Stimulated activated CD4-positive, alpha-beta T cell treated with anti-CD3 and anti-CD28 coated beads, Interleukin-2, amount 100 ng/mL, for 48 hours (primary cell): ENCODE measurements around the gene VEZF1.
"Not testable (repeated sequence)": the region's sequence is repeated elsewhere in the genome, so short reads cannot be mapped to it uniquely, and the experiment has no call there.

Source experiments
- DNase-seq, 2 donors: peaks; one replicate each; pipeline ENCODE4 v3.0.0-alpha.2; 2020

Gene VEZF1

GRCh38 chr17:57972151-57972550 lies 15.9 kb downstream of the VEZF1 start:
- no peak for DNase-seq

GRCh38 chr17:57971572-57971971 lies 16.5 kb downstream of the VEZF1 start:
- no peak for DNase-seq

DNA sequence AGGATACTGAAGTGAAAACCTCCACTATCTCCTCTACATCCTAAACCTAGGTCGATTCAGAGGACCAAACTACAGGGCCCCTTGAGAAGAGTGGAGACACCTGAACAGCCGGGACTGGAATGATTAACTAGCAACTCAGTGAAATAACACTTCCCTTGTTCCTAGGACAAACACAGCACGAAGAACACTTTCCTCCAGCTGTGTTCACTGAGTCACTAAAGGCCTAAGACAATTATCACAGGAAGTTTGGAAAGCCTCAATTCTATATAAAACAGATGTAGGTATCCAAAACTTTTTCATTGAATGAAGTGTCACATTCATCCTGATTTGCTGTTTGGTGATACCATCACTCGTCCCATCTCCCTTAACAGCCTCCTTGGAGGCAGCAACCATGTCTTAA lies 17.3 kb downstream of the VEZF1 start:
- DNase-seq, result no peak

DNA sequence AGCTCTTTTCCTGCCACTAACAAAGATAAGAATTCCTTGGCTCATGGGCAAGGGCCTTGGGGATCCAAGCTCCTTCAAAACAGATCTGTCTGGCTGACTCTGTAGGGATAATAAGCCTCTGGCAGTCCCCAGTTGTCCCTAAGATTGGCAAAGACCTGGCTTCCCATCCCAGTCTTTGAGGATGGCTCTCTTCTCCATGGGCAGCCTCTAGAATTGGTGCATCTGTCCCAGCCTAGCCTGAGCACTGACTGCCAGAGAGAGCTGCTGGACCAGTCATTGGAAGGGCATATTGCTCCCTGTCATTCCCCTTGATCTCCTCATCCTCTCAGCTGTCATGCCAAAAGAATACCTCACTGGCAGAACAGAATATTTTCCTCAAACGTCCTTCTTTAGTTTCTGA lies 19.6 kb downstream of the VEZF1 start:
- DNase-seq, result no peak

- no peak for DNase-seq
Observed at GRCh38 chr17:57966875-57967274, 21.2 kb downstream of the VEZF1 start.

DNA sequence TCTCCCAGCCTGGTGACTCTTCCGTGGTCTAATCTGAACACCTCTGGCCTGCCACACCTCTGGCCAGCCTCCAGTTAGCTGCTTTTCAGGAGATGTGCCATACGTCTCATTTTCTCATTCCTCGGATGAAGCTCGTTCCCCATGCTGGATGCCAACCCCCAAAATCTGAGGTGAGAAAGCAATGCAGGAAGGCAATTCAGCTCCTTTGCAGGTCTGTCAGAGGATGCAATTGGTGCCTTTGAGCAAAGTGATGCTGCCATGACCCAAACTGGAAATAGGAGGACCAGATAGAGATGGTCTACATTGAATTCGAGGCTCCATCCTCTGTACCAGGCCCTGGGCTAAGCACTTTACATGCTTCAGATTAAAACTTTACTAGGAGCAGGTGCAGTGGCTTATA lies 21.8 kb downstream of the VEZF1 start:
- DNase-seq, result no peak

DNA sequence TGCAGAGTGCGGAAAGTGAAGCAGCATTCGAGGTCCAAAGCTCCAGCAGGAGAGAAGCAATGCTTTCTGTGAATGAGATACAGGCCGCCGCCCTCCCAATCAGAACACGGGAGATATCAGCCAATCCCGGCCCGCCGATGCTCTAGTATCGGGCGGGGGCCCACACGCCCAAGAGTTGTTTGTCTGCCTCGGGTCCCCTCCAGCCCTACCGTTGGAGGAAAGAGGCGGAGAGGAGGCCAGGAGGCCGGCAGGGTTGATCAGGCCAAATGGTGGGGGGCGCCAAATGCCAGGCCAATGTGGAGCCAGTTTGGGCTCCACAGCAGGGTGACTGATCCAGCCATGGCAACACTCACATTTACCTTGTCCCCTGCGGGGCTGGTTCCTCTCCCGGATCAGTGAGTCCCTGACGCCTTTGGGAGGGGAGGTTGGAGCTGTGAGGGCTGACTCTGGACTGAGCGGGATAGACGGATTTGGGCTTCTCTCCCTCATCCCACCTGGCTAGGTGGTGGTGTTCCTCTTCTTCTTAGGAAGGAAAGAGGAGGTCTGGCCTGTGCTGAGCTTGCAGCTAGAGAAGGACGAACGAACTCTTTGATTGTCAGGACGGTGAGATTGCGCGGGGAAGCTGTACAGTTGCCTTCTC lies 22.4 kb downstream of the VEZF1 start:
- no peak for DNase-seq

DNA sequence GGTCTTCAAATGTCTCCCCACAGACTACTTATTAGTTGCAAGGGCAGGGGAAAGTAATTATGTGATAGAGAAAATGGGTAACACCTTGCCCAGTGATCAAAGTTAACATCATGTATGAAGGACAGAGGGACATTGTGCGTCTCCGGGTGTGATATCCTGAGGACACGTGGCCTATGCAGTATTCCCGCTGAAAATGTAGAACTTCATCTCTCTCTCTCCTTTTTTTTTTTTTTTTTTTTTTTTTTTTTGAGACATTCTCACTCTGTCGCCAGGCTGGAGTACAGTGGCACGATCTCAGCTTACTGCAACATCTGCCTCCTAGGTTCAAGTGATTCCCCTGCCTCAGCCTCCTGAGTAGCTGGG lies 24.9 kb downstream of the VEZF1 start:
- no peak for DNase-seq

DNA sequence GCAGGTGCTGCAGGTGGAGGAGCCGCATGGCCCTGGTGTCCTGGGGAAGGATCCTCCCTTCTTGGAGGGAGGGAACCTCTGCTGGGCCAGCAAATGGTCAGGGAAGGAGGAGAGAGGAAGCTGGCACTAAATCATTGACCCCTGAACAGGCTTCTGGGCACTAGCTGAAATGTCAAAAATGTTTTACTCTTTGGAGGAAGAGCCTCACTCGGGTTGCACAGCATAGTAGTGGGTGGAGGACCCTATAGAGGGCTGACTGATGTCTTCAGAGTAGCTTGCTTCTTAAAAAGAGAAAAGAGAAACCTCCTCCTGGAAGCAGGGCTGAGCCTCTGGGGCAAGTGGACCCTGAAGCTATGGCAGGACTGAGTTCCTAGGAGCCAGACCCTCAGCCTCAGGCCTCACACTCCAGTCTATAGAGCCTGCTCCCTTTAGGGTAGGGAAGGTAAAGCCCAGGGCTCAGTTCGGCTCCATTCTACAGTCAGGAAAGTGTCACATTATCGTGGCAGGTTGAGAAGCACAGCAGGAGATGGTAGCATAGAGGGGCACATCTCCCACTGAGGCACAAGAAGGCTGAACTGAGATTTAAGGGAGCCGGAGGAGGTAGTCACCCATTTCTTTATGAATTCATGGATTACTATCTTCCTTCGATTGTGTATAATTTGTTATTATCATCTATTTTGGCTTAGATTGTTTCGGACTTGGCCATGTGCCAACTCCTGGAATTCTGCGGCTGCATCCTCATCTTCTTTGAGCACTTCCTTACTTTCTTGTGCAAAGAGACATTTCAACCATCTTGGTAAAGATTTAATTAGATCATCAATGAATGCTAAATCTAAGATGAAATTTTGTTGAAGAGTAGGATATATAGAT lies 25.5 kb downstream of the VEZF1 start:
- DNase-seq, result no peak

DNA sequence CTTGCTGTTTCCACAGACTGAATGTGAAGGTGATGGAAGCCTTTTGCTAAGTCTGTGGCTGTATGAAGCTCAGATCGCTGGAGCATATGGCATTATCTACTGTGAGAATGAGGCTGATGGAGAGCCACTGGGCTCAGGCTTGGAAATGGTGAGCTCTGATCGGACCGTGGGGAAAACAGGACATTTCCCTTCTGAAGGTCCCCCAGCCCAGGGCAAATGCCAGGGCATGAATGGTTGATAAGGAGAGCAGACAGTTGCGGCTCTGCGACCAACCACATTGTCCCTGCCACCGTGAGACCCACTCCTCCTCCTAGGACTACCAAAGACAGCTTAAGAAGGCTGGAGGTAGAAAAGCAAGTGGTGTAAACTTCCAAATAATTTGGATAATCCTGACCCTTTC lies 28.1 kb downstream of the VEZF1 start:
- DNase-seq, result no peak

DNA sequence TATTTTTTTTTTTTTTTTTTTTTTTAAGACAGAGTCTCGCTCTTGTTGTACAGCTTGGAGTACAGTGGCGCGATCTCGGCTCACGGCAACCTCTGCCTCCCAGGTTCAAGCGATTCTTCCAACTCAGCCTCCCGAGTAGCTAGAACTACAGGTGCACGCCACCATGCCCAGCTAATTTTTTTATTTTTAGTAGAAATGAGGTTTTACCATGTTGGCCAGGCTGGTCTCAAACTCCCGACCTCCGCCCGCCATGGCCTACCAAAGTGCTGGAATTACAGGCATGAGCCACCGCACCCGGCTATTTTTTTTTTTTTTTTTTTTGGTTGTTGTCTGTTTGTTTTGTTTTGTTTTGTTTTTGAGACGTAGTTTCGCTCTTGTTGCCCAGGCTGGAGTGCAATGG lies 29.7 kb downstream of the VEZF1 start:
- not testable (repeated sequence) for DNase-seq

GRCh38 chr17:57957886-57958285 lies 30.2 kb downstream of the VEZF1 start:
- DNase-seq, result no peak

DNA sequence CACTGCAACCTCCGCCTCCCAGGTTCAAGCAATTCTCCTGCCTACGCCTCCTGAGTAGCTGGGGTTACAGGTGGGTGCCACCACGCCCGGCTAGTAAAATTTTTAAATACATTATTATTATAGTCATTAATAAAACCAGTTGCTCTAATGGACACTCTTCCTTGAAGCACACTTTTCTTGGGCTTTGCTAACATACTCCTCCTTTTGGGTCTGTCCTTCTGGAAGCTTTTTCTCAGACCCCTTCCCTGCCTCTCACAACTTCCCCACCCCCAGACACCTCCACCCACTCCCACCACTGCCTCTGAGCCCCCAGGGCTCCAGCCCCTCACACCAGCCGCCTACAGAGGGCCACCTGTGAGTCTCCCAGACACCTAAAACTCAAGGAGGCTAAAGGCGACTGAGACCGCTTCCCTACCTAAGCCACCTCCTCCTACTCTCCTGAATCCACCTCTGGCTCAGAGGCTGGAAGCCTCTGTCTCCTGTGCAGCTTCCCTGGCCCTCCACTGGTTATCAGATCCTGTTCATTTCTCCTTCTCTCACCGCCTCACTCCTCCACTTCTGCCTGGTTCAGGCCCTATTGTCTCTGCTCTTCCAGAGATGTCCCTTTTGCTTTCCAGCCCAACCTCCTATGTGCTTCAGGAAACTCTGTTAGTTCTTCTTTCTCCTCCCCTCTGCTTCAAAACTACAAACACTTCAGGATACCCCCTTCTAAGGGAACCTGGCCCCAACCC lies 30.8 kb downstream of the VEZF1 start:
- no peak for DNase-seq

- DNase-seq, result no peak
Observed at GRCh38 chr17:57956291-57957119, 31.5 kb downstream of the VEZF1 start.

DNA sequence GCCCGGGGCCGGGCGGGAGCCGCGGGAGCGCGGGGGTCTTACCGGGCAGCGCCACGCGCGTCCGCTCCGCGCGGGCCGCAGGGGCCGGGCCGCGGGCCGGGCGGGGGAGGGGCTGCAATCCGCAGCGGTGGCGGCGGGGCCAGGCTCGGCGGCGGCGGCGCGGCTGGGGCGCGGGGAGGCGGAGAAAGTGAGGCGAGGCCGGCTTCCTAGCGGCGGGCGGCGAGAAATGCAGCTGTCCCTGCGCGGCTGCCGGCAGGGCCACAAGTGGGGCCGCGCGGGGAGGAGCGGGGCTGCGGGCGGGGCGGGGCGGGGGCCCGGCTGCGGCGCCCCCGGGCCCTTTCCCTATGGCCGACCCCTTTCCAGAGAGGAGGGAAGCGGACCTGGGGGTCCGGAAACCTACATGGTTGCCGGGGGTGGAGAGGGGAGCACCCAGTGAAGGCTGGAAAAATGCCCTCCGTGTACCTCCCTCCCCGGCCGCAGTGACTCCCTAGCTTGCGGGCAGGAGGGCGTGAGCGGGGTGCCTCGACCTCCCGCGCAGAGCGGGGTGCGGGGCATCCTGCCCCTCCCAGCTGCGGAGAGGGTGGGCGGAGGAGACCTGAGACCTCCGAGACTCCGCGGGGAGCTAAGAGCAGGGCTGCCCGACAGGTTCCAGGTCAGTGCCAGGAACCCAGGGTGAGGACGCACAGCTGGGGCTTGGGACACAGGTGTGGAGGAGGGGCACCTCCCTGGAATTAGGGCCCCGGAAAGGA lies 32.7 kb downstream of the VEZF1 start, which contains the start of gene CUEDC1:
CUEDC1 (minus strand) TSS at position 230 of the 749 bp plus-strand sequence. CDS start 69,848 bp downstream, outside the sequence.
- peak; percentile 54 to 67 for DNase-seq

DNA sequence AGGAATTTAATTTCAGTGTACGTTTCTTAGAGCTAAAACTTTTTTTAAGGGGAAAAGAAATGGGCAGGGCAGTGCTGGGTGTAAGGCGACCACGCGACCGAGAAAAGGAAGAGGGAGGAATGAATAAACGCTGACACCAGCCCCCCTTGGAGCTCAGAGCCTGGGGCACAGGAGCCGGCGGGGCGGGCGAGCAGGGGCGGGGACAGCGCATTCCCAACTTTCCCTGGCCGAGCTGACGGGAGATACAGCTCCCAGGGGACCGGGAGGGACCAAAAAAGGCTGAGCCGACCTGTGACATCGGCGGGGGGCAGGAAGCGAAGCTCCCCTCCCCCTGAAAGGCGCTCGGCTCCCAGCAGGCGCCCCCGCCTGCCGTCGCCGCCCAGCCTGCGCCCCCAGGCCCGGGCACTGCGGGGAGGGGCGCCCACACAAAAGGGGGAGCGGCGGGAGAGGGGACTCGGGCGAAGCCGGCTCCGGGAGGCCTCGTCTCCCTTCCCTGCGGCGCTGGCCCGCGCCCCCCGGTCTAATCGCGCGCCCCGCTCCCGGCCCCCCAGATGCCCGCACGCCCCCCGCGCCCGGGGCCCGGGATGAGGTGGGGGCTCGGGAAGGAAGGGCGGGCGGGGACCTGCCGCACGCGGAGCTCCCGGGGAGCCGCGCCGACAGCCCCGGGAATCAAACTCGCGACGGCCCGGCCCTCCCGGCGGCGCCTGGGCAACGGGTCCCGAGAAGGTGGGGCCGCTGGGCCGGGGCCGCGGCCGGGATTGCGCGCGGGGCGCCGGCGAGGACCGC lies 33.5 kb downstream of the VEZF1 start:
- no peak for DNase-seq

- DNase-seq, result no peak
Observed at GRCh38 chr17:57953705-57954396, 34.2 kb downstream of the VEZF1 start.

DNA sequence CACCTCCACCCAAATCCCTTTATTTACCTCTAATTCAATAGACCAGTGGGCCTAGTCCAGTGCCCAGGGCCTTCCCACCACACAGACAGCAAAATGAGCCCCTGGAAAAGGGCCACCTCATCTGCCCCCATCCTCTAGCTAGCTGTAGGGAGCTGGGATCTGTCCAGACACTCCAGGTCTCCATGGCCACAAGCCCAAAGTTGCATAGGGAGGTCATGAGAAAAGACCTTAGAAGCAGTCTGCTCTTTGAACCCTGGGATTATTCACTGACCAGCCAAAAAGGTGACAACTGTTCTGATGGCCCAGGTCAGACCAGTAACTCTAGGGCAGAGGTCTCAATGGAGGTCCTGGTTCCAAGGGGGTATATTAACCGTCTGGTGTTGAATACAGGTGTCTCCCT lies 34.8 kb downstream of the VEZF1 start:
- DNase-seq, result no peak

GRCh38 chr17:57949649-57950048 lies 38.4 kb downstream of the VEZF1 start:
- DNase-seq, result no peak
